ENCODE results near the gene ARHGAP11A. TPM values are rescaled to one million over a fixed set of nuclear protein-coding genes. Genes with fewer than 3 reads are reported as not detected.
A peak's percentile ranks its signal among the peaks of the same experiment; 100 is the strongest.
"Not testable (repeated sequence)": the region's sequence is repeated elsewhere in the genome, so short reads cannot be mapped to it uniquely, and the experiment has no call there.

ARHGAP11A gene
- total RNA-seq (10 to 100 TPM in 1 of 2 donors, 1 to 10 TPM in 1; 9.8 to 12.6 TPM), polyA plus RNA-seq (ENCODE audit: insufficient read depth, low read depth, low replicate concordance) (14.8 TPM)
- long read RNA-seq, donor 1, full-length matches to known transcripts = 3 of 8 reads
- long read RNA-seq, donor 1, partial matches to known transcripts = 5 of 8 reads
- long read RNA-seq, donor 1, other reads (novel, unspliced or antisense) = 0 of 8 reads
- long read RNA-seq, donor 2, full-length matches to known transcripts = 2 of 2 reads
- long read RNA-seq, donor 2, partial matches to known transcripts = 0 of 2 reads
- long read RNA-seq, donor 2, other reads (novel, unspliced or antisense) = 0 of 2 reads

DNA sequence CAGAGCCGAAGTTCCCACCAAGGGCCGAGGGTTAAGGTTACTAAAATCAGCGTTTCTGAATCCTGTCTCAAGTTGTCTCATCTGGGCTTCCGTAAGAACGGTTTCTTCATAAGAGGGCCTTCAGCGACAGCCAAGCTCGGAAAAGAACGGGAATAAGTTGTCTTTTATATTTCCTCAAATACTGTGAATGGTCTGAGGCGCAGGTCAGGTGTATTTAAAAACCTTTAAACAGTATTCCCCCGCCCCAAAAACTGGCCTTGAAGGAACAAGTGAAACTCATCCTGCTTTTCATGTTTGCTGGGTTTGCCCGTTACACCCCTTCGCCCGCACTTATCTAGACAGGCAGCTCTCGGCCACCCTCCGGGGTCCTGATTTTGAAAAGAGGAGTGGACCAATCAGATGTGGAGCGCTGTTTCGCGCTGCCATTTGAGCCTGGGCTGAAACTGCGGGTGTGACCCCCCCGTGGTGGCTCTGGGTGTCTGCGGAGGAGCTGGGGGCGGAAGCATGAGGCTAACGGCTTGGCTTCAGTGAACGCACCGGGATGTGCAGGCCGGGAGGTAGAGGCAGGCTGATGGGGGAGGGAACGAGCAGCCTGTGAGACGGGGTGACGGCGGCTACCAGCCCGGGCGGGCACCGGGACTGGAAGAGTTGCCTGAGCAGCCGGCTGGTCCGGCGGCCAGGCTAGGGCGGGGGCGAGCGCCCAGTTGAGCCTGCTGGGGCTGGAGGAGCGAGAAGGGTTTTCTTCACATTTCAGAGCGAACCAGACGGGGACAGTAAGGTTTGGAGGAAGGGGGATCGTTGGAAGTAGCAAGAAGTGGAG lies at the start of gene ARHGAP11A:
Gene ARHGAP11A (plus strand): TSS at position 454 of the 820 bp plus-strand sequence. CDS start 708 bp downstream, outside the sequence.
- intact Hi-C loops (cut with DNase I; ENCODE audit: low total_unique reads); H3K9me3 ChIP-seq; H3K36me3 ChIP-seq (ENCODE audit: low read depth, missing control alignments); H3K4me1 ChIP-seq; H3K27me3 ChIP-seq: not testable (repeated sequence)
- WGBS, 2 donors = 0 to 1% methylated on average over 15 to 27 of the region's 43 CpGs
- peak; percentile 89 for DNase-seq
- peak within 1 kb of the TSS; percentile 39 to 89 for H3K27ac ChIP-seq
- H3K4me3 ChIP-seq = peak within 1 kb of the TSS; percentile 55 to 64

- H3K36me3 ChIP-seq (ENCODE audit: low read depth, missing control alignments); H3K4me1 ChIP-seq; H3K27me3 ChIP-seq; DNase-seq; H3K27ac ChIP-seq; intact Hi-C loops (cut with DNase I; ENCODE audit: low total_unique reads); H3K4me3 ChIP-seq; H3K9me3 ChIP-seq: not testable (repeated sequence)
- WGBS, 2 donors = 43% methylated on average over 2 of the region's 3 CpGs; no CpG with 5 or more reads in 1 of the 2 donors
These were observed 46.3 kb upstream of the ARHGAP11A start for GRCh38 chr15:32568988-32569387.

DNA sequence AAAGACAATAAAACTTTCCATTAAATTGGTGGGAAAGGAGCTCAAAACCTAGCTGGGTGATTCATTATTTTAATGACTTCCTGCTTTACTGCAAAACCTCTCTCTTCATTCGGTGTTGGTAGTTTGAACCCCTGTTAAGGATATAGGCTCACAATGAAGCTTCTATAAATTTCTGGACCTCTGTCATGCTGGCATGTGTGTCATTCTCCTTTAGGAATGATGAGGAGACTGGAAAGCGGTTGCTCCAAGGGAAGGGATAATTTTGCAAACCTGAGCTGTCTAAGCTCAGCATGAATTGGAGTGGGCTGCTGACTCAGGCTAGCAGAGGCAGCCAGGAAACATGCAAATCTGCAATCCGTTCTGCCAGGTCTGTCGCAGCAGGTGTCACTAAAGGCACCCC lies 36.8 kb upstream of the ARHGAP11A start:
- WGBS, 2 donors = 75% methylated on average over 1 of the region's 4 CpGs; no CpG with 5 or more reads in 1 of the 2 donors
- DNase-seq, H3K4me1 ChIP-seq: not testable (repeated sequence)

GRCh38 chr15:32585844-32586243 lies 29.5 kb upstream of the ARHGAP11A start:
- H3K4me1 ChIP-seq; H3K27me3 ChIP-seq; H3K36me3 ChIP-seq (ENCODE audit: low read depth, missing control alignments); intact Hi-C loops (cut with DNase I; ENCODE audit: low total_unique reads); H3K27ac ChIP-seq; H3K4me3 ChIP-seq; H3K9me3 ChIP-seq; DNase-seq: not testable (repeated sequence)
- 85% methylated on average over 3 of the region's 4 CpGs; no CpG with 5 or more reads in 1 of the 2 donors for WGBS, 2 donors

More for the DNA sequence above, 36.8 kb upstream of the ARHGAP11A start:
- H3K4me3 ChIP-seq; H3K27me3 ChIP-seq; H3K36me3 ChIP-seq (ENCODE audit: low read depth, missing control alignments); H3K27ac ChIP-seq; H3K9me3 ChIP-seq; intact Hi-C loops (cut with DNase I; ENCODE audit: low total_unique reads): not testable (repeated sequence)

GRCh38 chr15:32593151-32593550 lies 22.2 kb upstream of the ARHGAP11A start, which contains the start of gene GOLGA8N:
Gene GOLGA8N (plus strand): TSS chr15:32593456.
- intact Hi-C loops (cut with DNase I; ENCODE audit: low total_unique reads); H3K4me3 ChIP-seq; H3K4me1 ChIP-seq; DNase-seq; H3K9me3 ChIP-seq; H3K36me3 ChIP-seq (ENCODE audit: low read depth, missing control alignments); H3K27ac ChIP-seq; H3K27me3 ChIP-seq: not testable (repeated sequence)
- whole genome bisulfite sequencing, 2 donors = 65% methylated on average over 4 of the region's 8 CpGs; no CpG with 5 or more reads in 1 of the 2 donors

DNA sequence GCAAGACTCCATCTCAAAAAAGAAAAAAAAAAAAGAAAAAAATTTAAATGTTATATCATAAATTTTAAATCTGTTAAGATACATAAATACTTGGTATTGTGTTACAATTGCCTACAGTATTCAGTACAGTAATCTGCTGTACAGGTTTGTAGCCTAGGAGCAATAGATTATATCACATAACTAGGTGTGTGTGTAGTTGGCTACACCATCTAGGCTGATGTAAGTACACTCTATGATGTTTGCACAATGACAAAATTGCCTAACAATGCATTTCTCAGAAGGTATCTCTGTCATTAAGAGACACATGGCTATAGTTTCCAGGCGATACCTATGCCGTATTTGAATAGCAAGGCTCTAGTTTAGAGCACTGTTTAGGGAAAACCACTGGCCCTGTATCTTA lies 5.8 kb upstream of the ARHGAP11A start:
- DNase-seq; H3K36me3 ChIP-seq (ENCODE audit: low read depth, missing control alignments); H3K4me1 ChIP-seq; intact Hi-C loops (cut with DNase I; ENCODE audit: low total_unique reads); H3K9me3 ChIP-seq; H3K27me3 ChIP-seq; H3K27ac ChIP-seq; H3K4me3 ChIP-seq: not testable (repeated sequence)
- WGBS, 2 donors = 93 to 98% methylated on average over 2 of the region's 2 CpGs

DNA sequence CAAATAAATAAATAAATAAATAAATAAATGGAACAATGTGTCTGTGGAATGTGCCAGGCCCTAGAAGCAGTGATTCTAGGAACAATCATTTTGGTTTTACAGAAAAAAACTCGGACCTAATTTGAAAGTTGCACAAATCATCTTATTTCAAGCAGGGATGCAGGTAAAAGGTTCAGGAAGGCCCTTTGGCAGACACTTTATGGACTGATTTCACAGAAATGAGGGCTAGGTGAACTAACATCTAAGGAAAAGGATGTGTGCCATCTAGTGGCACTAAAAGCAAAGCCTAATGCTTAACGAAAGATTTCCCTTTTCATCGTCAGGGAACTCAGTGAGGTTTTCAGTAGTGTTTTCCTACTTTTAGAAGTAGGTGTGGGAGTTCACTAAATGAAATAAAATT lies 4.6 kb upstream of the ARHGAP11A start:
- H3K4me1 ChIP-seq; intact Hi-C loops (cut with DNase I; ENCODE audit: low total_unique reads); DNase-seq; H3K27ac ChIP-seq; H3K27me3 ChIP-seq; H3K36me3 ChIP-seq (ENCODE audit: low read depth, missing control alignments); H3K9me3 ChIP-seq; H3K4me3 ChIP-seq: not testable (repeated sequence)
- WGBS, 2 donors = 31 to 33% methylated on average over 1 of the region's 3 CpGs

GRCh38 chr15:32614712-32615050 lies 623 bp upstream of the ARHGAP11A start:
- not testable (repeated sequence) for DNase-seq
- 0% methylated on average over 5 to 8 of the region's 16 CpGs for whole genome bisulfite sequencing, 2 donors

GRCh38 chr15:32615871-32616426 lies 645 bp downstream of the ARHGAP11A start:
- intact Hi-C loops (cut with DNase I; ENCODE audit: low total_unique reads); H3K27ac ChIP-seq; H3K4me1 ChIP-seq; DNase-seq; H3K9me3 ChIP-seq; H3K36me3 ChIP-seq (ENCODE audit: low read depth, missing control alignments); H3K27me3 ChIP-seq: not testable (repeated sequence)
- peak overlapping the region; percentile 55 to 64 for H3K4me3 ChIP-seq
- 0 to 1% methylated on average over 22 to 24 of the region's 24 CpGs for WGBS, 2 donors

More at GRCh38 chr15:32614712-32615050, 623 bp upstream of the ARHGAP11A start:
- intact Hi-C loops (cut with DNase I; ENCODE audit: low total_unique reads); H3K9me3 ChIP-seq; H3K27me3 ChIP-seq; H3K36me3 ChIP-seq (ENCODE audit: low read depth, missing control alignments); H3K4me1 ChIP-seq: not testable (repeated sequence)
- Histone ChIP-seq H3K4me3 (peak overlapping the region; percentile 55 to 64), H3K27ac (peak overlapping the region; percentile 39 to 89)
